T-helper 1 cell (primary cell): ENCODE measurements around the gene CDC14B.
A peak's percentile ranks its signal among the peaks of the same experiment; 100 is the strongest.

Experiments
- DNase-seq, 5 donors: peaks; one replicate each; pipeline ENCODE4 v3.0.0-alpha.2; 2012 to 2020

CDC14B gene

DNA sequence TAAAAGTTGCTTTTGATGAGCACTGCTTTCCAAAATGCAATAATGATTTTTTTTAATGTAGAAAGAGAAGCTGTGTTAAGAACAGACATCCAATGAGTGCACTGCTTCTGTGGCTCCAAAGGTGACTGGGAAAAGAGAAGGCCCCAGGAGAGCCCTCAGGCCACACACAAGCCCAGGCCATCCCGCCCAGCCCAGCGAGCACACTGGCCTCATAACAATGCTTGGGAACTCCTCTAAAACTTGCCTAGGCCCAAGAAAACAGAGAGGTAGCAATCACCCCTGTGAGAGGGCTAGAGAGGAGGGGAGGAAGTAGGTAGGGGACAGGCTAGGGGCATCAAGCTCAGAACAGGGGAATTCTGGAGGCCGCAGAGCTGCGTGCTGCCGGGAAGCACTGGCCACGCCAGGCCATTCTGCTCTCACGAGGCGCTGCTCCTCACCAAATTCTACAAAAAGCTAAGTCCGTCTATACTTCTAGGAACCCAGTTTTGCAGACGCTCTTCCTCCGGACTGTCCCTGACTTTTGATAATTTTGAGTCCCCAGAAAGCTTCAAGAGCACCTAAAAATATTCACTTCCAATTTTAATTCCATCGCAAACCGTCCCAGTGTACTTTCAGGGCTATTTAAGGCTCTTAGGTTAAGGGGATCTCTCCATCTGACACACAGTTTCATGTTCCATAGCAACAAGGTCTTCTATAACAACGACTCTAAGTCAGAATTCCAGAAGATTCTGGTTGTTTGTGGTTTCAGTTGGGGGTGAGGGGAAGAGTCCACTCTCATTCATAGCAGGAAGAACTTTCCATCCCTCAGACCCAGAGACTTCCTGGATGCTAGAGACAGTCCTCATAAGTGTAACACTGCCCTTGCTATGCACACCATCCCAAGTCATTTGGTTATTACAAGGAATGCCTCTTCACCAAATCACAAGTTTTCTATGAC is 118.7 kb downstream of the CDC14B start:
- DNase-seq: no peak

DNA sequence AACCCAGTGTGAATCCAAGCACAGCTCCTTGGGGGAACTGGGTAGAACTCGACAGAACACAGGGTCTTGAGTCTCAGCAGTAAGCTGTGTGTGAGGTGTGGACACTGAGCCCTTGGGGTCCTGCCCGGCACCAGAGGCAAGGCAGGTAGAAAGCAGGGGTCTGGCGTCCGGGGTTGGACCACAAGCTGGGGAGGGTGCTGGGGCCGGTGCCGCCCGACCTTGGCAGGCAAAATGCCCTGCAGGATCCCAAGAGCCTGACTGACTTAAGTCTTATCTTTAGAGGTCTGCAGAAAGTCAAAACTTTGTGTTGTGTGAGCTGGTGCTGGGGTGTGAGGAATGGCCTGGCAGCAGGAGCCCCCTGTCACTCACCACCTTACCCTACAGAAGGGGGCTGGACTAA is 120.4 kb downstream of the CDC14B start:
- no peak for DNase-seq

DNA sequence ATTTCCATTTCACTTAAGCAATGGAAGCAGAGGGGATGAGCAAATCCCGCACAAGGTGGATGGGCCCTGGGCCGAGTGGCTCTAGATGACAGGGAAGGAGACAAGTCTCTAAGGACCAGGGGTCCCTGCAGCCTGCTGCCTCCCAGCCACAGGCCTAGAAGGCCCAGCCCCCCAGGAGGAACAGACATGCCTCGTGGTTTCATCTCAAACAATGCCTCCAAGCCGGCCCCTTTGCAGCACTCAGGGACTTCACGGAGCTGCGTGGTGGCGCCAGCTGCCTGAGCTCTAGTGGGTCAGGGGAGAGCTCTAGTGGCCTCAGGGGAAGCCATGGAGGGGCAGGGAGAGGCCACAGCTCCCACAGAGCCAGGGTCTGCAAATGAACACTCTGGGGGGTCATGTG is 120.8 kb downstream of the CDC14B start:
- DNase-seq: no peak

DNA sequence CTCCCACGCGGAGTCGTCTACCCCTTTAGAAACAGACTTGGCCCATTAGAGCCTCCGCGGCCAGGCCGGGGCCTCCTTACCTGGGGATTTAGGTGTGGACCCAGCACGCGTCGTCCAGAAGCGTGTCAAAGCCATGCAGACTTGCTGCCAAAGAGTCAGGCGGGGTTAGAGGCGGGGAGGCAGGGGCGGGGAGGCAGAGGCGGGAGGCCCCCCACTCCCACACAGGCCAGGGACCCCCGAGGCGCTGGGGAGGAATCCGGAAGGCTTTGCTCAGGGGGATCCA is 122.6 kb downstream of the CDC14B start:
- no peak for DNase-seq

DNA sequence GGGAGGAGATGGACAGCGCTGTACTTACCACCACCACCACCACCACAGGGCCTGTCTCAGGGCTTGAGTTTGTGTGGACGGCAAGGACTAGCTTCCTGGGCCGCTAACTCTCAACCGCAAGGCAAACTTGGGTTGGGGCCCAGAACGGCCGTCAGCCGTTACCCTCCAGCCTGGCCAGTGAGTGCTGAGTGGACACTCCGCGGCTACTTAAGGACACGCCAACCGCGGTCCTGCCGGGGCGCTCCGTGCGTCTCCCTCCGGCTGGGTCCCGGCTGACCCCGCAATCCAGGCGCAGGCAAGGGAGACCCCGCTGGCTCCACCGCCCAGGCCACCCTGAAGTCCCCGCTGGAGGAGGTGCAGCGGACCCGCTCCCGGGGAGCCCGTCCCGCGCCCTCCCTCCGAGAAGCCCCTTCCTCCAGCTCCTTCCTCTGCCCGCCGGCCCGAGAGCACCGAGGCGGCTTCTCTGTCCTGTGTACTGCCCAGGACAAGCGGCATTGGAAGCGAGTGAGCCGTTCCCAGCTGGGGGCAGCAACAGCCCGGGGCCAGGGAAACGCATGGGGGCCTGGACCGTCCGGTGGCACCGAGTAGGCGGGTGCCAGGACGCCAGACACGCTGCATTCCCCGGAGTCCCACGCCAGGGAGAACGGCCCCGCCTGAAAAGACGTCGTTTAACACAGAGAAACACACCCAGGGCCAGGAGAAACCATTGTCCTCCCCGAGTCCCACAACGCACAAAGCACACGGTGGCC is 123.1 kb downstream of the CDC14B start:
- no peak for DNase-seq

DNA sequence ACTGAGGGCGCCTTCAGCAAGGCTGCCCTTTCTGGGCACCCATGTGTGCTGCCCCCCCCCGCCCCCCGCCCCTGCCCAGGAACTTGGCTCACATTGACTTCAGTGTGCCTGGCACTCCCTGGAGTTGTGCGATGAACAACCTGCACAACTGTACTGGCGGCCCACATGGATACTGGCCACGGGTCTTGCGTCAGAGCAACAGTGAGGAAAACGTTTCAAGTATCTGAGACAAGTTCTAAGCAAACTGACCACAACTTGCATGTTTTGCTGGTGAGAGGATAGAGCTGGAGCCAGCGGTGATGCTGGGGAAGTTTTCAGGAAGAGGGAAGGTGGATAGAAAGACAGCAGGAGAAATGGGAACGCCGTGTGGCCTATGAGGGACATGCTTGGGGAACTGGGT is 124.3 kb downstream of the CDC14B start:
- no peak for DNase-seq

DNA sequence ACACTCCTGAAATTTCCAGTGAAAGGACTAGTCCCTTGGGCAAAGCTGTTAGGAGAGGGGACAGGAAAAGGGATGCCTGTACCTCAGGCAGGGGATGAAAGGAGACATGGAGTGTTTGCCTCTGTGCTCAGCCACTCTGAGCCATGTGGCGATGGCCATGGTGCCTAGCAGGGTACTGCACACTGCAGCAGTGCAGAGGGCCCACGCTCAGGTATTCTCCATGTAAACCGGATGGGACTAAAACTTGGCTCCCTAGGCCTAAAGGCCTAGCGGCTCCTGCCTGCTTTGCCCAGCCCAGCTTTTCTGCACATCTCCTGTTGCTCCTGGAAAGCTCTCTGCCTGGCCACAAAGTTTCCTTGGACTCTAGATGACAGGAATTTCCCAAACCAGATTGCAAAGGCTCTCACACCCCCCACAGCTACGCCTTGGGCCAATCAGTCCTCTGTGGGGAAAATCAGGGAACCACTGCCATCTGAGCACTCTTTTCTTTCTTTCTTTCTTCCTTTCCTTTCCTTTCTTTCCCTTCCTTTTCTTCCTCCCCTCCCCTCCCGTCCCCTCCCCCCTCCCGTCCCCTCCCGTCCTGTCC is 125.3 kb downstream of the CDC14B start:
- no peak for DNase-seq

DNA sequence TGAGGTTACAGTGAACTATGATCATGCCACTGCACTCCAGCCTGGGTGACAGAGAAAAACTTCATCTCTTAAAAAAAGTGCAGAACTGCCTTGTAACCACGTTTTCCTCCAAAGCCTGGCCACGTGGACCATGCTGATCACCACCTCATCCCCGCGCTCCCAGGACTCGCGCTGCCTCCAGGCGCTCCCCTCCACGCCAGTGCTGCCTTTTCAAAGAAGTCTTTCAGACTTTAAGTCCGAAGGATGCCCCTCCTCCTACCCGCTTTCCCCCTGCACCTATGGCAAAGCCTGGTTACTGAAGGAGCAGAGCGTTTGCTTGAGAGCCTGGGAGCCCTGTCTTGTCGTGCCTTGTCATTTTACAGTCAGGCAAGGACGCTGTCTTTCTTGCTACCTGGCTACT is 125.9 kb downstream of the CDC14B start:
- no peak for DNase-seq

DNA sequence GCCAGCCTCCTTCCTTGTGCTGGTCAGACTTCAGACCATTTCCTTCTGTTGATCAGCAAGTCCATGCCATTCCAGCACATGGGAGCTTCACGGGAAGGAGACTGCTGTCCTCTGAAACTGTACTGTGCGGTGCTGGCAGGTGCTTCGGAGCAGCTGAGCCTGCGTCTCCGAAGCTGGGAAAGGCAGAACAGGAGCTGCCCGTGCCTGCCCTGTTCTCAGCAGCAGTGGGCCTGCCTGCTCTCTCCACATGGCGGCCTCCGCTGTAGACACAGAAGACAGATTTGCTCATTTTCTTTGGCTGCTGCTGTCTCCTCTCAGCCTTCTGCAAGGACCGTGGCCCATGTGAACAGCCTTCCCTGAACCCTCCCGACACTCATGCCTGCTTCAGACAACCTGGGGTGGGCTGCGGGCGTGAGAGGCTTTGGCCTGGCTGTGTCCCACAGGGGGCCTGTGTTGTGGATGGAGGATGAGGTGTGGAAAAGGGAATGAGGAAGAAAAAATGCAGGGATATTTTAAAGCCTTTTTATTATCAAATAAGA is 126.6 kb downstream of the CDC14B start:
- DNase-seq: no peak

DNA sequence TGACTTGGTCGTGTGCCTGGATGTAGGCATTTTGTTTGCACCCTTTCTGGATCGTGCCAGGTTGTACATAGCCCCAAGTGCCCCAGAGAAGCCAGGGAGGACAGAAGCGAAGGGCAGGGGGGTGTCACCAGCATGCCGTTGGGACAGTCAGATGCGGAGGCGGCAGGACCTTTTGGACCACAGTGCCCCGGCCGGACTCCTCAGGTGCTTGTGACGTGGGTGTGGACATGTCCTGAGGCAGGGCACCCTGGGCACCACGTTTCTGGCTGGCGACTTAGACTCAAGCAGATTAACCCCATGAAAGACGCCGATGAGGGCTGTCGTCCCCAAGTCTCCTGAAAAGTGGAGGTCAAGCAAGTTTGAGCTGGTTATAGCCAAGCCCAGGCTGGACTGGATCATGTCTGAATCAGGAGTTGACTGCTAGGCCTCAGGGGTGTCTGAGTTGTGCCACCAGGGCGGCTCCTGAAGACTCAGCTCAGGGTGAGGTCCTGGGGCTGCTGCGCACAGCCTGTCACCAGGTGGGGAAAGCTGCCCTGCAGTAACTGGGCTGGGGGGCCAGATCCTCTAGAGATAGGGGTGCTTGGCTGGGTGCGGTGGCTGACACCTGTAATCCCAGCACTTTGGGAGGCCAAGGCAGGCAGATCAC is 127.6 kb downstream of the CDC14B start:
- no peak for DNase-seq

DNA sequence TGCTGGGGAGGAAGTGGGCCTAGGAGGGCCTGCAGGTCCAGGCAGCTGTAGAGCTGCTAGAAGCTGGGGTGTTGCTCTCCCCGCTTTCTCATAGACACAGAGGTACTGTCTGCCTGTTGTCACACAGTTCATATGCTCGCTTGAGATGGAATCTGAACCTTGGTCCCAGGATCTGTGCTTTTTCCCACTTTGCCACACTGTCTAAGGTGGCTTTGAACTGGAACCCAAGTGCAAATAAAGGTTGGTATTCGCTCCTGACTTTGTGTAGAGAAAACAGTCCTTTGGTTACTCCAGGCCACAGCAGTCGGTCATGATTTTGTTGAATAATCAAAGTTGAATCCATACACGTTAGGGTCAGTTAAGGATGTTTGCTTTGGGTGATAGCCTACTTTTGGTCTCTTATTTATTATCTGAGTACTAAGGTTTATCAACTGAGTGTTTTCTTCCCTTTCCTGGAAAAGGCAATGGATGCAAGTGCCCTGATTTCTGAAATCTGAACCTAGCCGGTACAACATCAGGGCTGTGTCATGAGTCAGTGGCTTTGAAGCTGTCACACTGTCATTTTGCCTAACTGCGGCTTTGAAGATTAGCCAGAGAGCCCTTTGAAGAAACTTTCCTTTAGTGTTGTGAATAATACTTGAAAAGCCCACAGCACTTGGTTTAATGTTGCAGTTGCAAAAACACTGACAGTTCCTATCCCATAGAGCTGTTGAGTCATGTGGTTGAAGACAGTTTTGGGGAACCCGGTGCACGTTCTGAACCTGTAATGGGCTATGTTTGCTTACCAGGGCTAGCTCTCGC is 128.4 kb downstream of the CDC14B start:
- peak in 1 of 5 donors; percentile 59 for DNase-seq

DNA sequence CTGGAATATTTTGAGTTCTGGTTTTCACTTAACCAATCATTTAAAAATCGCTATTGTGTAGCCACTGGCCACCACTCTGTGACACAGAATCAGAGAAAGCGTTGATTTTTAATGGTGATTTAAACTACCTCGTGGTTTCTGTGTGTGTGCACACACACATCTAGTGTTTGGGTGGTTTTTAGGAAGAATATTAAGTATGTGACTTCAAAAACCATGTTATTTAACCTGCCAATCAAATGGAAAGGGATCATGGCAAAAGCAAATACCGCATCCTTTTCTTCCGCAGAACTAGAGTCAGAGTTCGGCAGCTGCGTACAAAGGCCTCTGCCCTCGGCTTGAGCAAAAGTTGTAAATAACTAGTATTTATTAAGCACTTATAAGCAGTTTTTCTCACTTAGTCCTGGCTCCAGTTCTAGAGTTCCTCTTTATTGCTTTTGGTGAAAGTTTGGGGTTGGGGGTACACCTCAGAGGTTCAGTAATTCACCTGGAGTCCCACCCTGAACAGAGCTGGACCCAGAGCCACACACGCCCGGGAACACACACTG is 129.0 kb downstream of the CDC14B start:
- no peak for DNase-seq

DNA sequence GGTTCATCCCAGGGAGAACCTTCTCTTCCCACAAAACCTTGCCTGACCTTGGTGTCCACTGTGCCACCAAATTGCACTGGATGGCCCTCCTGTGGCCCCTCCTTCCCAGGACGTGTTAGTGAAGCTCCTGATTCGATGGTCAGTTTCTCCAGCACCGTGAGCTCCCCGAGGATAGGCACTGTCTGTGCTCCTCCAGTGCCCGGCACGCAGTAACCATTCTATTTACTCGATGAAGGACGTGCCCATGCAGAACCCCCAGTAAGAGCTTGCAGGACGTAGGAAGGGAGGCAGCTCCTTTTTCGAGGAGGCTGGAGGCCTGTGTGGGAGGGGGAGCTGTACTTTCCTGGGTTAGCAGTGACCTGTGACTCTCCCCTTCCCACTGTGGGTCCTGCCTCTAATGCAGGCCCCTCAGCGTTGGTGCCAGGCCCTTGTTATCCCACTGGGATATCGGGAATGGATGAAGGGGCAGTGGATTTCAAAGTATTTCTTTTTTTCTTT is 130.1 kb downstream of the CDC14B start:
- DNase-seq: no peak

DNA sequence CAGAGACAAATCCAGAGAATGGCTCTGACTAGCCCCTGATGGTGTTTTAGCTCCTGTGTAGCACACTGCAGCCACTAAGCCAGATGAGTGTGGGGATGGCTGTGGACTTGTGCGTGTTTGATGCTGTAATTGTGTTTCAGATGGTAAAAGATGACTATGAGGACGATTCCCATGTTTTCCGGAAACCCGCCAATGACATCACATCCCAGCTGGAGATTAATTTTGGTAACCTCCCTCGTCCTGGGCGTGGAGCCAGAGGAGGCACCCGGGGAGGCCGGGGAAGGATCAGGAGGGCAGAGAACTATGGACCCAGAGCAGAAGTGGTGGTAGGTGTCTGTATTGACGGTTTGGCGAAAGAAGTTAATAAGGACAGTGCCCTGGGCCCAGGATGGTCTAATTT is 131.7 kb downstream of the CDC14B start:
- no peak for DNase-seq

DNA sequence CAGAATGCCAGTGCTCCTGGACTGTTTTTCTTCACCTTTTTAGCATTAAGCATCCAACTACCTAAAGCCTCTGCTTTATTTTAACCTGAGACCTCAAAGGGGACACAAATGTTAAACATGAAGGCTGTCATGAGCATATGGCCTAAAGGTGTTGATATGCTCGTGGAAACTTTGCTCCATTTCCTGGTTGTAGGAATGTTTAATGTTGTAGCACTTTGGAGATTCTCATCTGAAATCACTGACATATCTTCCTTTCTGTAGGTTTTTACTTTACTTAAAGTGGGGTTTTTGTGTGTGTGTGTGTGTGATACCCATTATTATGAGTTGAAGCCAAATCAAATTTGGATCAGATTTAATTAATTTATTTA is 132.6 kb downstream of the CDC14B start:
- no peak for DNase-seq

DNA sequence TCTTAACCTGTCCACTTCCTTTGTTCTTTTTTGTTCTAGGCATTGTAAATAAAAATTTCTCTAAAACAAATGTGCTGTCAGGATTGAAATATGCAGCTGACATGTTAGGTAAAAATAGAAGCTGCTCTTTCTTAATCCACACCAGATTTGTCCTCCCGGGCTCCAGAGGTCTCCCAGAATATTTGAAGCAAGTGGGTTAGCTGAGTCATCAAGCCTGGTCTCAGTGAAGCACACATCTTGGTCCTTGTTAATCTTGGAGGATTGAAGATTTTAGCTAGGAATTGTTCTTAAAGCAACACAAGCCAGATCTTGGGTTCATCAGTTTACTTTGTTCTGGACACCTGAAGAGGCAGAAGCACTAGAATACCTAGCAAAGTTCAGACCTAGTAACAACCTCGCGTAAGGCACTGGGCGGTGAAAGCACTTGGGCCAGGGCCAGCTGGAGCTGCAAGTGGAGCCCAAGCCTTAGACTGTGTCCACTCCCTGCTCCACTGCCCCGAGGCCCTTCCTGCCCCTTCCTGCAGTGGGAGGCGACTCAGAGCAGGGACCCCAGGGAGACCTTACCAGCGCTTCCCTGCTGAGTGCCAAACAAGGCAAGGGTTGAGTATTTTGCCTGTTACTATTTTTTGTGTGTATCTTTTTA is 133.1 kb downstream of the CDC14B start:
- no peak for DNase-seq

DNA sequence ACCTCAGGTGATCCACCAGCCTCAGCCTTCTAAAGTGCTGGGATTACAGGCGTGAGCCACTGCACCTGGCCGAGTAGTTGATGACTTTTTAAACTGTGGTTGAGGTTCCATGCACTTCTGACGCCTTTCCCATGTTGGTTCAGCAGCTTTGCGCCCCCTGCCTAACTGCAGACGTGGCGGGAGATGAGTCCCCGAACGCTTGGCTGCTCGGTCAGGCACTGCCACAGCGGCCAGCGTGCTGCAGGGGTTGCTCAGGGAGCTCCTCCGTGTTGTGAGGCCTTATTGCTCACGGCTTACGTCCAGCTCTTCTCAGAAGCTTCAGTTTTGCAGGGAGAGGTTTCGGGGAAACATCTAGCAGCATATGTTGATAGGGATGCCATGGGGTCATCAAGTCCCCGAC is 134.4 kb downstream of the CDC14B start:
- no peak for DNase-seq

DNA sequence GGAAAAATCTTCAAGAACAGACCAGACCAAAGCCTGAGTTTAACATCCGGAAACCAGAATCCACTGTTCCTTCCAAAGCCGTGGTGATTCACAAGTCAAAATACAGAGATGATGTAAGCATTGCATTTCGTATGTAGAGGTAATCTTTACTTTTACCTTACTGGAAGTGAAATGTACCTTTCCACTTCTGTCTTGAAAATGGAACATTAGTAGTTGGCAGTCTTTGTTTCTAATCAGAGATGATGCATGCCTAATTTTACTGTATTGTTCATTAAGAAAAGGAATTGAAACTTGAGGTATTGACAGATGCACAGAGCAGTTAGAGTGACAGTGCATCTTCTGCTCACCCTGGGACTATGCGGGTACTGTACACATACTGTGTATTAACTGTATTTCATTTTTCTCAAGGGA is 135.1 kb downstream of the CDC14B start:
- DNase-seq: peak in 1 of 5 donors; percentile 71

DNA sequence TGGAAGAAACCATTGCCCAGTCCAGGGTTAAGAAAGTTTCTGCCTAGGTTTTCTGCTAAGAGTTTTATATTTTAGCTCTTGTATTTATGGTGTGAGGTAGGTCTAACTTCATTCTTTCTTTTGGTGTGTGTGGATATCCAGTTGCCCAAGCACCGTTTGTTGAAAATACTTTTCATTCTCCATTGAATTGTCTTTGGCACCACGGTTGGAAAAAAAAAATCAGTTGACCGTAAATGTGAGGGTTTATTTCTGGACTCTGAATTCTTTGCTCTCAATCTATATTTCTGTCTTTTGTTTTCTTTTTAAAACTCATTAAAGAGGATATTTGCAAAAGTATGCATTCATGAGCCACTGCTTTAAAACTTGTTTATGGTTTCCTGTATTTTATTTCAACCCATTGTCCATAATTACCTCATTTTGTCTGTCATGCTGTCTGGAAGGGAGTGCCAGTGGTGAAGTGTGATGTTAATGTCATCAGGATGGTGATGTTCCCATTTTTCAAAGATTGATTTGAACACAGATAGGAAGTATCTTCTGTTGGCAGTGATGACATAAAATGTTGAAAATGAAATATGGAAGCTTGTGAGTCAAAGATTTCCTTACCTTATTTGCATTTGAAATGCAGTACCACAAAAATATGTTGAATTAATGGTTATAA is 135.8 kb downstream of the CDC14B start:
- no peak for DNase-seq

DNA sequence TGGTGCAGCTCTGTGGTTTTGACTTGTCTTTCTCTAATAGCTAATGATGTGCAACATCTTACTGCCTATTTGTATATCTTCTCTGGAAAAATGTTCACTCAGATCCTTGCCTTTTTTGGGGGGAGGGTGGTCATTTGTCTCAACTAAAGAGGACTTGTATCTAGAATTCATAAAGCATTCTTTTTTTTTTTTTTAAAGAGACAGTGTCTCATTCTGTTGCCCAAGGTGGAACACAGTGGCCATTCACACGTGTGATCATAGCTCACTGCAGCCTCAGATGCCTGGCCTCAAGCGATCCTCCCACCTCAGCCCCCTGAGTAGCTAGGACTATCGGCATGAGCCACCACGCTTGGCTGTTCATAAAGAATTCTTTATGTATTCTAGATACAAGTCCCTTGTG is 136.4 kb downstream of the CDC14B start:
- no peak for DNase-seq

DNA sequence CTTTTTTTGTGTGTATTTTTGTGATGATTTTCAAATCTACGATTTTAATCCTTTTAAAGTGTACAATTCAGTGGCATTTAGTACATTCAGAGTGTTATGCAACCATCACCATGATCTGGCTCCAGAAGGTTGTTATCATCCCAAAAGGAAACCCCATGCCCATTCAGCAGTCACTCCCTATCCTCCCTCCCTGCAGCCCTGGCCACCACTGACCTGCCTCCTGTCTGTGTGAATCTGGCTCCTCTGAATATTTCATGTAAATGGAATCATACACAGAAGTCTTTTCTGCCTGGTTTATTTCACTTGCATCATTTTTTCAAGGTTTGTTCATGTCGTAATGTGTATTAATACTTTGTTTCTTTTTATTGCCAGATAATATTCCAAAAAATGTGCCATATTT is 137.2 kb downstream of the CDC14B start:
- no peak for DNase-seq
